GM19395 (cell line): ENCODE measurements around the gene IZUMO4.
"Not testable (repeated sequence)": the region's sequence is repeated elsewhere in the genome, so short reads cannot be mapped to it uniquely, and the experiment has no call there.

Experiments used
- ATAC-seq: cut with Tn5 transposase; IDR thresholded peaks from one replicate; pipeline ENCODE4 v1.9.1; 2021; ENCODE audit warnings: mild to moderate bottlenecking, moderate library complexity; ENCODE audit not compliant: unreplicated experiment

The IZUMO4 gene

DNA sequence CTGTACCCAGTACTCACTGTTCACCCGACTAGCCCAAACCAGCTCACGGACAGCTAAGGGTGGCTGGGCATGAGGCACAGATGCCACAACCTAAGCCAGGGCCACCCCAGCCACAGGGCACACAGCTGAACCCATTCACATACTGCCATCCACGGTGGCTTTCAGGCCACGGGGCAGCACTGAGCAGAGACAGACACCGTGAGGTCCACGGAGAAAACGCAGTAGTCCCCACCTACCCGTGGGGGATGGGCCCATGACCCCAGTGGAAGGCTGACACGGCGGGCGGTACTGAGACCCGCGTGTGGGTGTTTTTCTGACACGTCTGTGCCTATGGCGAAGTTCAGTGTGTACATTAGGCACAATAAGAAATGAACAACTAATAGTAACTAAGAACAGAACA lies 25.5 kb downstream of the IZUMO4 start:
- ATAC-seq, result no peak

DNA sequence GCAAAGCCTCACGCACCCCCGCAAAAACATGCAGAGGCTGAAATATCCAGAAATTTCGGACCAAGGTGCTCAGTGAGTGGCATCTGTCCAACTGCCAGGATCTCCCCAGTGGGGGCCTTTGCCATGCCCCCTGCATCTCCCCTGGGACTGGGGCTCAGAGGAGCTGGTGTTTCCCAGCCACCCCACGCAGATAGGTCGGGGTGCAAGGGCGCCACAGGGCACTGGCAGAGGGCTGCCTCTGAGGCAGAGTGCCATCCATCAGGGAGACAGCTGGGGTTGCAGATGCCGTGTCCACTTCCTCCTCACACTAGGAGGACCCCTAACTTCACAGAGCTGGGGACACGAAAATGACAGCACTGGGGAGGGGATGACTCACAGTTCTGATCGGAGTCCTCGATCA lies 26.3 kb downstream of the IZUMO4 start:
- no peak for ATAC-seq

DNA sequence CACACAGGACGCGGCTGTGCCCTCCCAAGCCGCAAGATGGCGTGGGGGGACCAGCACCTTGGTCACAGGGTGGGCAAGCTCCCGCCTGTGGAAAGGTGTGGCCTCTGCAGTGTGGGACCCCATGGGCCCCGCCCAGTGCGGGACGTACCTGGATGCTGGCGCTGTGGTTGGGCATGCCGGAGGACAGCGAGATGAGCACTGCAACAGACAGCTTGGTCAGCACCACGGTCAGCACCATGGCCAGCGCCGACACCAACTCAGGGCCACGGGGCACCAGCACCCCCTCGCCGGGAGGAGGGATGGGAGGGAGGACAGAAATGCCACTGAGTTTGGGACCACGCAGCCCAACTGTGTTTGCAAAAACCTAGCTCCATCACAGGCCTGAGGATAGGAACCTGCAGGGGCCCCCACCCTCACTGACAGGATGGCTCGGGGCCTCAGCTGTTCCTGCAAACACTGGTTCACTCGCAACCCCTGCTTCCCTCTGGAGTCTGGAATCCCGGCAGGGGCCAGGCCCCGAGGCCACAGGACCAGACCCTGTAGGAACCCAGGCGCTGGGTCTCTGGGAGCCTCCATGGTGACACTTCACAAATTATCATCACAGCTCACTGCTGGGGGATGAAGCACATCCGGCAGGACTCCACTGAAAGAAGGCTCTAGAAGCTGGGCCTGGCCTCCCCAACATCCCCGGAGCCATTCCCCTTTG lies 27.1 kb downstream of the IZUMO4 start:
- no peak for ATAC-seq

- ATAC-seq, result no peak
Observed at GRCh38 chr19:2126879-2127518, 30.3 kb downstream of the IZUMO4 start.

GRCh38 chr19:2127758-2128157 lies 31.0 kb downstream of the IZUMO4 start:
- no peak for ATAC-seq

GRCh38 chr19:2128252-2128651 lies 31.5 kb downstream of the IZUMO4 start:
- ATAC-seq, result not testable (repeated sequence)

GRCh38 chr19:2129022-2129421 lies 32.3 kb downstream of the IZUMO4 start:
- no peak for ATAC-seq

DNA sequence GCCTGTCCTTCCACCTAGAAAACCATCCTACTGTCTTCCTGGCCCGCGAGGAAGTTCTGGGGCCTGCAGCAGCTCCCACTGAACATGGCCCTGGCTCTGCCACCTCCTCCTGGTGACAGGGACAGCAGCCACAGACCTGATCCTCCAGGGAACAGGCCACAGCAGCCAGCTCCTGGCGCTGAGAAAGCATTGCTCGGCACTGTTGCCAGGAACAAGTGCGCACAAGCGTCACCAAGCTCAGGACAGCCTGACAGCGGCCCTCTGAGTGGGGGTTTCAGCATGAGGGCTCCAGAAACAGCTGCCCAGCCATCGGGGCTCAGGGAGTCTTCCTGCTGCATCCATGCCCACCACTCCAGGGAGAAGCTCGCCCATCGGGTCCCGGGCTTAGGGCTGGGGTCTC lies 32.8 kb downstream of the IZUMO4 start:
- ATAC-seq, result no peak

DNA sequence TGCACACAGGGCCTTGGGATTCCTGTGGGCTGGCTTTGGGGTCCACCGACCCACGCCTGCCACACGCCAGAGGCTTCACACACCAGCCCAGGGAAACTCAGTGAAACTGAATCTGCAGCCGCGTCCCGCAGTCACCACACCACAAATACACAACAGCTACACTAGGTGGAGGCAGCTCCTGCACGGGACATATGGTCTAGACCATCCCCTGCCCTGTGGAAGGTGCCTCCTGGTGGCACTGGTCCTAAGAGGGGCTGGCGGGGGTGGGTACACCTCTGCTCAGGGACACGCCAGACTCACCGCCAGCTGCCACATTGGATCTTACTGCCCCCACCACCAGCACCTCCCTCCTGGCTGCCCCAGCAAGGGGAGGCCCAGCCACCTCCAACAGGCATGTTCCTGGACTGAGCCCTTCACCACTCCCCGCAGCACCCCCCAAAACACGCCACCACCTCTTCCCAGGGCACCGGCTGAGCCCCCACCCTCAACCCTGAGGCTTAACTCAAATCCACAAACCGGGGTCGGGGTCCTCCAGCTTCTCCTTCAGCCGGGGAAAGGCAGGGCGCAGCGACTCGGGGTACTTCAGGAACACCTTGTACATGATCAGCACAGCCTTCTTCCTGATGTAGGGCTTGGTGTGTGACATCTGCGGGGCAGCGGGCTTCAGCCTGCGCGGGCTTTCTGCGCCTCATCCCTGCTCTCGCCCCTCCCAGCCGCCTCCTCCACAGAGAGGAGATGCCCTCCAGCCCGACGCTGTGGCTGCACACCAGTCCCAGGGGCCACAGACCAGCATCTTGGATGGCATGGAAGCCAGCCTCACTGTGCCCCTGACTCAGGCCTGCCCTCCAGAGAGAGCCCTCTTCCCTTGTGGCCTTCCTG lies 33.4 kb downstream of the IZUMO4 start:
- ATAC-seq, result no peak

- ATAC-seq, result not testable (repeated sequence)
Observed at GRCh38 chr19:2131012-2131975, 34.6 kb downstream of the IZUMO4 start.

DNA sequence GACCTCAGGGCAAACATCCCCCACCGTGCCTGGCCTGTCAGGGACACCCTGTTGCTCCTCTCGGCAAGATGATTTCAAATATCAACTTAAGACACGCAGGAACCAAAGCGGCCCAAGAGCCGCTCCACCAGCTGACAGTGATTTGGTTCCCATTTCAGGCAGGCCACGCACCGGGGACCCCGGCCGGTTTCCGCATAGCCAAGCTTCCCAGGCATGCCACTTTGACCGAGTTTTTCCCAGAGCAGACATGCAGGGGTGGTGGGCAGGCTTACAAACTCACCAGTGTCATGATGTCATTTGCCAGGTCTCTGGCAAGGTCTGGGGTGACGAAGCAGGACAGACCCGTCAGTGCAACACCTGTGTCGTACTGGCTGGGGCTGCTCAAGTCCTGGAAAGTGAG lies 35.5 kb downstream of the IZUMO4 start:
- no peak for ATAC-seq

- no peak for ATAC-seq
Observed at GRCh38 chr19:2132731-2133490, 36.2 kb downstream of the IZUMO4 start.

DNA sequence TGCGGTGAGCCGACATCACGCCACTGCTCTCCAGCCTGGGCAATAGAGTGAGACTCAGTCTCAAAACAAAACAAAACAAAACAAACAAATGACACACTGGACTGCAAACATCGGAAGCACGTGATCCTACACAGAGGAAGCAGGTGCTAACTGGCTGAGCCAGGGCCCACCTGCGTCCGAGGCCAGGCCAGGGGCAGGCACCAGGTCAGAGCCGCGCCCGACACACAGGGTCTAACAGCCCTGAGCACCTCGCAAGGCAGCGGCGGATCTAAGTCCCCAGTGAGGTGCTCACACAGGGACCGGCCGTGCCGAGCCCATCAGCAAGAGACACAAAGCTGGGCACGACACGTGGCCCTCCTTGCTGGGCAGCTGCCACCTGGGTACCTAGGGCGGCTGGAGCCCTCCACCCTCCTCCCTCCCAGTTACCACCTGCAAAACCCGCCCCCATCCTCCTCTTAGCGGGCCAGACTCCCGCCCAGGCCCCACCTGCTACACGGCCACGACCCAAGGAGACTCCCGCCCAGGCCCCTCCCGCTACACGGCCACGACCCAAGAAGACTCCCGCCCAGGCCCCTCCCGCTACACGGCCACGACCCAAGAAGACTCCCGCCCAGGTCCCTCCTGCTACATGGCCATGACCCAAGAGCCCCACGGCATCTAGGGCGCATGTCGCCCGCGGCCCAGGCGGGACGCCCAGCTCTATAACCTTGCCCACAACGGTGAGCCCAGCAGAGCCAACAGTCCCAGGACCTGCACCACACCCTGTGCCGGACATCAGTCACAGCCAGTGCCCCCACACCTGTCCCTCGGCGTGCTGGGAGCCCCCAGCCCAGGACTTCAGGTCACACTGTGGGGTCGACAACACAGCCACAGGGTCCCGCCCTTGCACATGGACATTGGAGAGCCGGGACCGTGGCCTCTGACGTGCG lies 39.0 kb downstream of the IZUMO4 start:
- ATAC-seq, result no peak

DNA sequence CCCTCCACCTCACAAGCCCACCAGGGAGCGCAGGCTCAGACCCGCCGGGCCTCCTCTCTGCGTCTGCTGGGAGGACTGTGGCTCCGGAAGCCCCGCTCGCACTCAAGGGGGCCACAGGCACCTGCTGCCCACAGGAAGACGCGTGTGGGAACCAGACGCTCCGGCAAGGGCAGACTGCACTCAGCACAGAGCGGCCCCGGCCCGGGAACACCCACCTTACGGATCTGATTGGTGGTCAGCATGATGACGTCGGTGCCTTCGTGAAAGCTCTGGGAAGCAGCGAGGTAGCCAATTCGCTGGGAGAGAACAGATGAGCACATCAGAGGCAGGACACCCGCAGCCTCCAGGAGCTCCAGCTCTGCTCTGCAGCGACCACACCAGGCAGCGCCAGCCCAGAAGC lies 40.1 kb downstream of the IZUMO4 start:
- no peak for ATAC-seq

DNA sequence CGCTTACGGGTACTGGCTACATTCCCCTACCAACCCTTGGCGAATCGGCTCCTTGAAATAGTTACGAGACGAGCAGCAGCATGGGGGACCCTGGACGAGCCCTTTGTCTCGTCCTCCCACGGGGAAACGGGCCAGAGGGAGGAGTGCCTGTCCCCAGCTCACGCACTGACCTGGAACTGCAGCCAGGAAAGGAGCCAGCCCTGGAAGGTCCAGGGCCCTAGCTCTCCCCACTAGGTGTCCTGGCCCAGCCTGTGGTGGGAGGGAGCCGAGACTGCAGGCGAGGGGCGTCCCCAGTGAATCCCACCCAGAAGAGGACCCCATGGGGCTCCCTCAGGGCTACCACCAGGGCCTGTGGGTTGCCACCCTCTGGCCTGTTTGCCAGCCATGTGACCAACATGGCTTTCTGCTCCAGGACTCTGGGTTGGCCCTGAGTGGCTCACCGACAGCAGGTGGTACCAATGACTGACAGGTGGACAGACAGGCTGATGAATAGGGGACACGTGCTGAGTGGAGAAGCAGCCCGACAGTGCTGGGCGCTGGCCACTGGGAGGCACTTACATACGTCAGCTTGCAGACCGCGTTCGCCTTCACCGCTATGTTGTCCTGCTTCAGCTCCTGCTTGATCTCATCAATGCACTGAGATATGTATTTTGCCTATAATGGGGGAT lies 41.5 kb downstream of the IZUMO4 start:
- ATAC-seq, result no peak

GRCh38 chr19:2139385-2140137 lies 42.8 kb downstream of the IZUMO4 start:
- no peak for ATAC-seq

- no peak for ATAC-seq
Observed at GRCh38 chr19:2140138-2140569, 43.4 kb downstream of the IZUMO4 start.
